Right lobe of liver (tissue), 6 donors: ENCODE results near the gene NLGN1. TPM values are rescaled to one million over a fixed set of nuclear protein-coding genes. Genes with fewer than 3 reads are reported as not detected.

Experiments used
- ATAC-seq, 4 donors: fragments of 200-7000 bp; cut with Tn5 transposase; one replicate each; pipeline ENCODE4 v1.9.1; 2020; ENCODE audit warnings: mild to moderate bottlenecking in 4 of 4, moderate library complexity in 4 of 4
- DNase-seq, 3 donors: peaks; one replicate each; pipeline ENCODE4 v3.0.0-alpha.2; 2020
- H3K27ac ChIP-seq, 3 donors: fragments of 200-600 bp; one replicate each; pipeline ENCODE4 v1.8.0; 2022
- H3K27me3 ChIP-seq, 2 donors: fragments of 200-600 bp; one replicate each; pipeline ENCODE4 v1.8.0; 2022
- H3K36me3 ChIP-seq, 4 donors: fragments of 200-600 bp; sonication (generic) in 1 of 4; one replicate each; pipeline versions ENCODE4 v1.5.1 to v1.8.0; 2017 to 2022; ENCODE audit warnings: control low read depth in 1 of 4
- H3K4me1 ChIP-seq, 4 donors: fragments of 200-600 bp; sonication (generic) in 1 of 4; one replicate each; pipeline versions ENCODE4 v1.5.1 to v1.8.0; 2017 to 2022; ENCODE audit warnings: control low read depth in 1 of 4
- H3K4me3 ChIP-seq, 3 donors: fragments of 200-600 bp; one replicate each; pipeline ENCODE4 v1.8.0; 2022
- H3K9me3 ChIP-seq, 4 donors: fragments of 200-600 bp; sonication (generic) in 1 of 4; one replicate each; pipeline versions ENCODE4 v1.5.1 to v1.8.0; 2017 to 2022; ENCODE audit warnings: control low read depth in 1 of 4
- POLR2A ChIP-seq: fragments of 450-650 bp; IDR thresholded peaks from one replicate; pipeline ENCODE4 v1.6.1; 2017; ENCODE audit warnings: antibody characterized with exemption, mild to moderate bottlenecking
- WGBS: methylation state at CpG from one replicate; pipeline ENCODE4 v1.1.6; 2018; ENCODE audit warnings: low coverage, low lambda C conversion rate; ENCODE audit not compliant: insufficient coverage; ENCODE audit errors: missing lambda C conversion rate; 5-methylcytosine and 5-hydroxymethylcytosine counted together
- intact Hi-C, 2 donors: fragments of 100-400 bp; cut with DNase I; formaldehyde crosslinking; loops; one replicate each; pipeline versions ENCODE4 v1.11.2 to v1.14.1; 2022
- total RNA-seq, 6 experiments: library from RNA; depleted of rRNA in 2 of 6; stranded (reverse); fragments of >200 nt in 2 of 6; fragmentation: NEBNext Ultra II Directional in 3 of 6; extraction: Animal tissue kit (Norgen Biotek cat#: 25700) in 3 of 6; gene quantifications; one replicate each; pipeline versions ENCODE4 v1.1.0 to v1.2.4, GENCODE V29; 2016 to 2023
- TF ChIP-seq, protein P1 (sequence below), 4 donors: fragments of 200-600 bp in 3 of 4; fragments of 450-650 bp in 1 of 4; IDR thresholded peaks; one replicate each; pipeline versions ENCODE4 v1.5.1 to v1.8.0; 2016 to 2022; ENCODE audit warnings: antibody characterized with exemption in 4 of 4, mild to moderate bottlenecking in 2 of 4
- donor health status: DM: no; HTN: yes; CAD: no.
- donor health status: DM: no; HTN: no; CAD: no.
- donor health status: DM: no; HTN: no; CAD: no.
- donor health status: DM: no; HTN: yes; CAD: no.
- donor health status: DM: no; HTN: yes; CAD: no.

Gene NLGN1
- total RNA-seq, 6 experiments from 2014 or later: 0.02 to 0.12 TPM; not detected in 4

DNA sequence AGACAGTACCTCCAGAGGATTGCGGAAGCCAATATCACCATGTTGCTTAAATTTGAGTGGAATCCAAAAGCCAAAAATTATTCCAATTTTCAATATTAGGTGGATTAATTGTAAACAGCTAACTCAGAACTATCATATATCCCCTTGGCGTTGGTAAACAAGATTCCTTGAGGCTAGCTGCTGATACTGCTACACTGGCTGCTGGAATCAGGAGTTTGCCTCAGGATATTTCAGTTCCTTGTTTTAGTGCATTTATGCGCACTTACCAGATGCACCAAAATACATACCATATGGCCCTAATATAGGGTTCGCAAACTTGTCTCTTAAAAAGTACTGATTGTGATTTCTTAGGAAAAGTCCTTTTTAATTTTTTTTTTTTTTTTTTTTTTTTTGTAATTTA is 856.4 kb downstream of the NLGN1 start:
- intact Hi-C loops: no loop called here
- Histone ChIP-seq H3K4me1 (no peaks in the 10 kb centered on the region), H3K27ac (no peak overlapping the region), H3K36me3 (no peaks in the 10 kb centered on the region), H3K4me3 (no peak overlapping the region), H3K27me3 (no peaks in the 10 kb centered on the region), H3K9me3 (no peaks in the 10 kb centered on the region)
- no peak for ATAC-seq
- DNase-seq: no peak
- WGBS: 82% methylated on average over 4 of the region's 4 CpGs
- TF ChIP-seq, protein P1, sequence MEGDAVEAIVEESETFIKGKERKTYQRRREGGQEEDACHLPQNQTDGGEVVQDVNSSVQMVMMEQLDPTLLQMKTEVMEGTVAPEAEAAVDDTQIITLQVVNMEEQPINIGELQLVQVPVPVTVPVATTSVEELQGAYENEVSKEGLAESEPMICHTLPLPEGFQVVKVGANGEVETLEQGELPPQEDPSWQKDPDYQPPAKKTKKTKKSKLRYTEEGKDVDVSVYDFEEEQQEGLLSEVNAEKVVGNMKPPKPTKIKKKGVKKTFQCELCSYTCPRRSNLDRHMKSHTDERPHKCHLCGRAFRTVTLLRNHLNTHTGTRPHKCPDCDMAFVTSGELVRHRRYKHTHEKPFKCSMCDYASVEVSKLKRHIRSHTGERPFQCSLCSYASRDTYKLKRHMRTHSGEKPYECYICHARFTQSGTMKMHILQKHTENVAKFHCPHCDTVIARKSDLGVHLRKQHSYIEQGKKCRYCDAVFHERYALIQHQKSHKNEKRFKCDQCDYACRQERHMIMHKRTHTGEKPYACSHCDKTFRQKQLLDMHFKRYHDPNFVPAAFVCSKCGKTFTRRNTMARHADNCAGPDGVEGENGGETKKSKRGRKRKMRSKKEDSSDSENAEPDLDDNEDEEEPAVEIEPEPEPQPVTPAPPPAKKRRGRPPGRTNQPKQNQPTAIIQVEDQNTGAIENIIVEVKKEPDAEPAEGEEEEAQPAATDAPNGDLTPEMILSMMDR (IDR thresholded peaks at IDR 0.05): no peak
- no peak for TF ChIP-seq POLR2A

- 93% methylated on average over 5 of the region's 6 CpGs for WGBS
- Histone ChIP-seq H3K36me3 (no peaks in the 10 kb centered on the region), H3K27me3 (no peaks in the 10 kb centered on the region), H3K9me3 (no peaks in the 10 kb centered on the region), H3K27ac (no peak overlapping the region), H3K4me1 (no peaks in the 10 kb centered on the region), H3K4me3 (no peak overlapping the region)
- no peak for DNase-seq
- TF ChIP-seq POLR2A: no peak
- TF ChIP-seq, protein P1 (IDR thresholded peaks at IDR 0.05): no peak
- no peak for ATAC-seq
- intact Hi-C loops: no loop called here
These were observed 857.9 kb downstream of the NLGN1 start for GRCh38 chr3:174255454-174255853.

DNA sequence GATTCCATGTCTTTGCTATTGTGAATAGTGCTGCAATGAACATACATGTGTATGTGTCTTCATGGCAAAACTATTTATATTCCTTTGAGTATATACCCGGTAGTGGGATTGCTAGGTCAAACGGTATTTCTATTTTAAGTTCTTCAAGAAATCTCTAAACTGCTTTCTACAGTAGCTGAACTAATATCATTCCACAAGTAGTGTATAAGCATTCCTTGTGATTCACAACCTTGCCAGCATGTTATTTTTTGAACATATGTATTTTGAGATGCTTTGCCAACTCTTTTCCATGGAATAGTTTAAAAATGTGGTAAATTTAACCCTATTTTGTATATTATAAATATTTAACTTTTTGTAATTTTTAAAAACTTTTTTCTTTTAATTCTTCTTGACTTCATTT is 868.9 kb downstream of the NLGN1 start:
- H3K4me3 ChIP-seq: no peak overlapping the region
- DNase-seq (no peak), ATAC-seq (no peak)
- no peaks in the 10 kb centered on the region for H3K4me1 ChIP-seq
- no peak overlapping the region for H3K27ac ChIP-seq
- TF ChIP-seq, protein P1 (IDR thresholded peaks at IDR 0.05): no peak
- no peak for TF ChIP-seq POLR2A
- no peaks in the 10 kb centered on the region for H3K9me3 ChIP-seq
- WGBS: 76% methylated on average over 2 of the region's 2 CpGs
- H3K36me3 ChIP-seq: no peaks in the 10 kb centered on the region
- intact Hi-C loops: no loop called here
- H3K27me3 ChIP-seq: no peaks in the 10 kb centered on the region

DNA sequence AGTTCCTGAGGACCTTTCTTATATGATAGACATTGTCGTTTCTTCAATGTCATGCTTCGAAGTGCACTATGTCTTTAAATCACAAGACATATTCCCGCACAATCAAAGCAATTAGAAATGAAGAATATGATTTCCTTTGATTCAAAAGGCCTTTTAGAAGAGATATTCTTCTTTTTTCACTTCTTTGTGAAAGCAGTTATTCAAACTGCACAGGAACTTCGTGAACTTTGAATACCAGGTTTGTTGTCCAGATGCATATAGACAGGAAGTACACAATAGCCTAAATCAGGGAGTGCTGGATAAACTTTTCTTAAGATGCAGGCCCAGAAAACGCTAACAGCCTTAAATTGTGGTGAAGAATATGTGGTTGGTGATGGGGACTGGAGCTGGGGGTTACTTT is 870.5 kb downstream of the NLGN1 start:
- 67% methylated on average over 5 of the region's 5 CpGs for WGBS
- intact Hi-C loops: no loop called here
- TF ChIP-seq POLR2A: no peak
- TF ChIP-seq, protein P1 (IDR thresholded peaks at IDR 0.05): no peak

GRCh38 chr3:174268586-174268985 is 871.0 kb downstream of the NLGN1 start:
- no peak for DNase-seq
- no peaks in the 10 kb centered on the region for H3K9me3 ChIP-seq
- 53% methylated on average over 3 of the region's 3 CpGs for WGBS
- H3K4me1 ChIP-seq: no peaks in the 10 kb centered on the region
- H3K36me3 ChIP-seq: no peaks in the 10 kb centered on the region
- TF ChIP-seq, protein P1 (IDR thresholded peaks at IDR 0.05): no peak
- no peak for TF ChIP-seq POLR2A
- ATAC-seq: no peak
- intact Hi-C loops: no loop called here
- no peak overlapping the region for H3K4me3 ChIP-seq
- no peak overlapping the region for H3K27ac ChIP-seq
- no peaks in the 10 kb centered on the region for H3K27me3 ChIP-seq

More for the DNA sequence above, 870.5 kb downstream of the NLGN1 start:
- Histone ChIP-seq H3K36me3 (no peaks in the 10 kb centered on the region), H3K27me3 (no peaks in the 10 kb centered on the region), H3K4me3 (no peak overlapping the region), H3K9me3 (no peaks in the 10 kb centered on the region), H3K27ac (no peak overlapping the region), H3K4me1 (no peaks in the 10 kb centered on the region)
- ATAC-seq (no peak), DNase-seq (no peak)
